ENCODE data around the gene HSPA12B. TPM values are rescaled to one million over a fixed set of nuclear protein-coding genes. Genes with fewer than 3 reads are reported as not detected.
A peak's percentile ranks its signal among the peaks of the same experiment; 100 is the strongest.

Gene HSPA12B, protein sequence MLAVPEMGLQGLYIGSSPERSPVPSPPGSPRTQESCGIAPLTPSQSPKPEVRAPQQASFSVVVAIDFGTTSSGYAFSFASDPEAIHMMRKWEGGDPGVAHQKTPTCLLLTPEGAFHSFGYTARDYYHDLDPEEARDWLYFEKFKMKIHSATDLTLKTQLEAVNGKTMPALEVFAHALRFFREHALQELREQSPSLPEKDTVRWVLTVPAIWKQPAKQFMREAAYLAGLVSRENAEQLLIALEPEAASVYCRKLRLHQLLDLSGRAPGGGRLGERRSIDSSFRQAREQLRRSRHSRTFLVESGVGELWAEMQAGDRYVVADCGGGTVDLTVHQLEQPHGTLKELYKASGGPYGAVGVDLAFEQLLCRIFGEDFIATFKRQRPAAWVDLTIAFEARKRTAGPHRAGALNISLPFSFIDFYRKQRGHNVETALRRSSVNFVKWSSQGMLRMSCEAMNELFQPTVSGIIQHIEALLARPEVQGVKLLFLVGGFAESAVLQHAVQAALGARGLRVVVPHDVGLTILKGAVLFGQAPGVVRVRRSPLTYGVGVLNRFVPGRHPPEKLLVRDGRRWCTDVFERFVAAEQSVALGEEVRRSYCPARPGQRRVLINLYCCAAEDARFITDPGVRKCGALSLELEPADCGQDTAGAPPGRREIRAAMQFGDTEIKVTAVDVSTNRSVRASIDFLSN
- total RNA-seq (not detected), polyA plus RNA-seq (under 1 TPM in 2 of 3 donors, not detected in 1; 0.05 to 0.07 TPM), total RNA-seq (0 to 0.98 (median 0) reads per million in 6 experiments)

DNA sequence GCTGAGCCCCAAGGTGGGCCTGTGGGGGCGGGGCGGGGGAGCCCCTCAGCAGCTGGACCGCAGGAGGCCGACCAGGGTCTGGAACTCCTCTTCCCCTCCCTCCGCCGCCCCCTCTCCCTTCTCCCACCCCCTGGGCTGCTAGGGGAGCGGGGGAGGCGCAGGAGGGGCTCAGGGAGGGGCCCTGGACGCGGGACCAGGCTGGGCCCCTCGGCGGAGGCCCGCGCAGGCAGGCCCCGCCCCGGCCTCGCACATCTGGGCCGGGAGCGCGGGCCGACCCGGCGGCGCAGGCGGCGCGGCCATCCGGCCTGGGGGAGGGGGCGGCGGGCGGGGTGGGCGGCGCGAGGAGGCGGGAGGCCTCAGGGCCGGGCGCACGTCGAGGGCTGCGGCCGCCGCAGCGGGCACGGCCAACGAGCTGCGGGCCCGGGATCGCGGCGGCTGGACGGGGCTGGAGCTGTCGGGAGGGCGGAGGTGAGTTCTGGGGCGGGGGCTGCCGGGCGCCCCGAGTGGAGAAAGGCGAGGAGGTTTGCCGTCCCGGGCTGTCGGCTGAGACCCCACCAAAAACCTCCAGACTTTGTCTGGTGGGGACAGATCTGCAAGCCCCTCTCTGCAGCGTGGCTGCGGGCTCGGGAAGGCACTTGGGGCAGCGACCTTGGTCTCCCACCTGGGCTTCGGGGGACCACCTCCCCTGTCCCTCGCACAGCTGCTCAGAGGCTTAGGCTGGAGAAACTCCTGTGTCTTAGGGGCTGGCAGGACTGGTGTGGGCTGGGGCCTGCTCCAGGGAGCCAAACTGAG, at the start of gene HSPA12B:
Gene HSPA12B (plus strand): TSS at position 359 of the 792 bp plus-strand sequence. CDS start 5,990 bp downstream, outside the sequence.
- H3K4me3 Mint-ChIP-seq: peak within 1 kb of the TSS in 4 of 10 donors; percentile 11 to 38 (median 27)
- peaks cover 0 to 3% (median 3%) of the 10 kb centered on the region in 4 donors for H3K4me1 Mint-ChIP-seq
- DNase-seq (no peak), ATAC-seq (no peak)
- H3K36me3 Mint-ChIP-seq: no peaks in the 10 kb centered on the region
- H3K27me3 Mint-ChIP-seq: peaks cover 20 to 55% (median 40%) of the 10 kb centered on the region in 5 donors
- H3K27ac Mint-ChIP-seq: no peak within 1 kb of the TSS
- POLR2A ChIA-PET: no interaction called here
- H3K9me3 Mint-ChIP-seq: no peaks in the 10 kb centered on the region

DNA sequence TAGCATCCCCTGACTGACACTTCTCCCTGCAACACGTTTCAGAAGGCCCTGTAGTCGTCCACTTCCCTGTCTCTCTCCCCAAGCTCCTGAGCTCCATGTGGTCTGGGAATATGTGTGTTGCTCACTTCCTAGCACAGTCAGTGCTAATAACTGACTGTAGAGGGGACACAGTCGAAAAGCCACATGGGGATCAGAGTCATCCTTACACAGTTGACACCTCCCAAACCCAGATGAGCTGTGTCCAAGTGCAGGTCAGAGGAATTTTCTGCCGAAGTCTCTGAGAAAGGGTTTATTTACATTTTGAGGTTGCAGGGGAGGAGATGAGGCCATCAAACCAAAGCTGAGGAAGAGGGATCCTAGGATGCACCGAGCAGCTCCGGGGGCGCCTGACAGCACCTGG, 47.1 kb upstream of the HSPA12B start:
- Mint-ChIP-seq H3K9me3 (no peaks in the 10 kb centered on the region), H3K27ac (no peak overlapping the region), H3K36me3 (no peaks in the 10 kb centered on the region), H3K27me3 (peaks cover 17 to 54% (median 31%) of the 10 kb centered on the region in 5 donors), H3K4me3 (no peak overlapping the region), H3K4me1 (peaks cover 0 to 8% (median 4%) of the 10 kb centered on the region in 4 donors)
- DNase-seq (no peak), ATAC-seq (no peak)
- POLR2A ChIA-PET: interaction anchor here (0.6 kb wide), 1 partner anchor 193 kb away, joined by 5 read pairs; no protein-coding TSS in a partner anchor

DNA sequence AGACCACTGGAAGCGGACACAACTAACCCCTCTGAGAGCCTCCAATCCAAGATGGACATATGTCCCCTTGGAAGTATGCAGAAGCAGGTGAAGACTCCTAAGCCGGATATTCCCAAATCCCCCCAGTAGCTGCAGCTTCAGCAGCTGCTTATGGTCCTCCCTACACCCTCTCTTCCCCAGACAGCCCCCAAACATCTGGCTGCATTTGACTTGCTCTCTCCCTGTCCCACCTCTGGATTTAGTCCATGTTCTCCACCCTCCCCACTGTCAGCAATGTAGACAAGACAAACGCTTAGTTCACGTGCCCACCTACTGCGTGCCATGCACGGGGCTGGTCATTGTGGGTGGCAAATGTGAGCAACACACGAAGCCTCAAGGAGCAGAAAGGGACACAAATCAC, 46.1 kb upstream of the HSPA12B start:
- H3K36me3 Mint-ChIP-seq: no peaks in the 10 kb centered on the region
- no peaks in the 10 kb centered on the region for H3K9me3 Mint-ChIP-seq
- POLR2A ChIA-PET: no interaction called here
- no peak overlapping the region for H3K27ac Mint-ChIP-seq
- ATAC-seq (no peak), DNase-seq (no peak)
- H3K4me3 Mint-ChIP-seq: no peak overlapping the region
- peaks cover 0 to 4% (median 2%) of the 10 kb centered on the region in 4 donors for H3K4me1 Mint-ChIP-seq
- H3K27me3 Mint-ChIP-seq: peaks cover 11 to 43% (median 26%) of the 10 kb centered on the region in 5 donors

DNA sequence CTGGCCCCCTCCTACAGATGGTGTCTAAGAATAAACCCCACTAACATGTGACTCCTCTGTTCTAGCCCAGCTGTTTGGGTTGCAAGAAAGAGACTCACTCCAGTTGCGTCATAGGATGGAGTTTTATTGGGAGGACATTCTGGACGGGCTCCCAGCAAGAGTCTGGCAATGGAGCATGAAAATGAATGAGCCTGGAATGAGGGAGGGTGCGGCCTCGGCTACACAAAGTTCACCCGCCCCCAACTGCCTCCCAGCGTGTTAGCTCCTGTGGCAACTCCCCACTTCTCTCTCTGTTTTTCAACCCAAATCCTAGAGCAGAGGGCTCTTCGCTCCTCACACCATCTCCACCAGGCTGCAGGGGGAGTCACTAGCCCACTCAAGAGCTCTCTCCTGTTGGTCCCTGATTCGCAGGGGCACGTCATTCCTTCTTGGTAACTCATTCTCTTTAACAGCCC, 45.6 kb upstream of the HSPA12B start:
- no peak overlapping the region for H3K27ac Mint-ChIP-seq
- peaks cover 11 to 39% (median 25%) of the 10 kb centered on the region in 5 donors for H3K27me3 Mint-ChIP-seq
- H3K36me3 Mint-ChIP-seq: no peaks in the 10 kb centered on the region
- H3K9me3 Mint-ChIP-seq: no peaks in the 10 kb centered on the region
- ATAC-seq (no peak), DNase-seq (no peak)
- H3K4me1 Mint-ChIP-seq: peaks cover 0 to 4% (median under 1%) of the 10 kb centered on the region in 4 donors
- POLR2A ChIA-PET: no interaction called here
- no peak overlapping the region for H3K4me3 Mint-ChIP-seq

DNA sequence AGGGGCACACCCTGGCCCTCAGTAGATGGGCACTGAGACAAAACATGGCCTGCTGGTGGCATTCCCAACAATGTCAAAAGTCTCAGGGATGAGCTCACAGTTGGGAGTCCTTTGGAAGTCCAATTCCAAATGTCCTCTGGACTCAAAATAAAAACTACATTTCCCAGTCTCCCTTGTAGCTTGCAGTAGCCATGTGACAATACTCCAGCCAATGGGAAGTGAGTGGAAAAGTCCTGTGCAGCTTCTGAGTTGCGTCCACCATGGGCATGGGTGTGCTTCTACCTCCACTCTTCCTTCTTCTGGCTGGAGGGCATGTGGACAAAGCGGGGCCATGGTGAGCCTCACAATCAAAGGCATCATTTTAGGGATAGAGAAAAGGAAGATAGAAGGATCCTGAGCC, 44.8 kb upstream of the HSPA12B start:
- ATAC-seq (no peak), DNase-seq (no peak)
- peaks cover 0 to 1% (median 0%) of the 10 kb centered on the region in 4 donors for H3K4me1 Mint-ChIP-seq
- H3K27ac Mint-ChIP-seq: no peak overlapping the region
- no peaks in the 10 kb centered on the region for H3K9me3 Mint-ChIP-seq
- H3K36me3 Mint-ChIP-seq: no peaks in the 10 kb centered on the region
- POLR2A ChIA-PET: no interaction called here
- peaks cover 11 to 39% (median 21%) of the 10 kb centered on the region in 5 donors for H3K27me3 Mint-ChIP-seq
- no peak overlapping the region for H3K4me3 Mint-ChIP-seq

DNA sequence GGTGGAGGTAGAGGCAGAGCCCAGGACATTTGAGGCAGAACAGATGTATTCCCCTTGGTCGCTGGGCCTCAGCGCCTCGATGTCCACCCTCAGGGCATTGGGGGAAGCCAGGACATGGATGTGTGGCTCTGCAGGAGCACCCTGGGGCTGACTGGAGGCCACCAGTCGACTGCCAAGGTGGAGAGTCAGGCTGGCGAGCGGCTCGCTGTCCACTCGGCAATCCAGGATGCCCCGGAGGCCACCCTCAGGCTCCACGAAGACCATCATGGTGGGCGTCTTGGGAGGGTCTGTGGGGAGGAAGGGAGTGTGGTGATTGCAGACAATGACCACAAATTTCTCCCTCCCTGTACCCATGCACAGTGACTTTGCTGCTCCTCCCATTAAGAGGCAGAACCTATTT, 42.5 kb upstream of the HSPA12B start:
- H3K9me3 Mint-ChIP-seq: no peaks in the 10 kb centered on the region
- POLR2A ChIA-PET: no interaction called here
- no peak overlapping the region for H3K4me3 Mint-ChIP-seq
- DNase-seq (no peak), ATAC-seq (no peak)
- no peaks in the 10 kb centered on the region for H3K36me3 Mint-ChIP-seq
- H3K27me3 Mint-ChIP-seq: peaks cover 2 to 31% (median 10%) of the 10 kb centered on the region in 5 donors
- peaks cover 0 to 1% (median 0%) of the 10 kb centered on the region in 4 donors for H3K4me1 Mint-ChIP-seq
- no peak overlapping the region for H3K27ac Mint-ChIP-seq

DNA sequence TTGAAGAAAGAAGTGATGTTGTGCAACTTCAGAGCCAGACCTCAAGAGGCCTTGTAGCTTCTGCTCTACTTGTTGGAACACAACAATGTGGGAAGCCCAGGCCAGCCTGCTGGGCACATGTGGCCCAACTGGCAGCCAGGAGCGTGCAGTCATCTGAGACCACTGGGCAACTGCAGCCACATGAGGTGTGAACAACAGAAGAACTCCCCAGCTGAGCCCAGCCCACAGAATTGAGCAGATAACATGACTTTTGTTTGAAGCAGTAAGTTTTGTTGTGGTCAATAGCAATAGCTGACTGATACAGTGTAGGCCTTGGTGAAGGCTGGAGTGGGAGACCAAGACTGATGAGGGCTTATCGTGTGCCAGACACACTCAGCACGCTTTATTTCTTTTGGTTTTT, 42.1 kb upstream of the HSPA12B start:
- ATAC-seq (no peak), DNase-seq (no peak)
- peaks cover 0 to 1% (median 0%) of the 10 kb centered on the region in 4 donors for H3K4me1 Mint-ChIP-seq
- H3K4me3 Mint-ChIP-seq: no peak overlapping the region
- H3K27ac Mint-ChIP-seq: no peak overlapping the region
- no peaks in the 10 kb centered on the region for H3K9me3 Mint-ChIP-seq
- POLR2A ChIA-PET: interaction anchor here (0.6 kb wide), 1 partner anchor 1136 kb away, joined by 5 read pairs; no protein-coding TSS in a partner anchor
- H3K36me3 Mint-ChIP-seq: no peaks in the 10 kb centered on the region
- peaks cover 1 to 27% (median 8%) of the 10 kb centered on the region in 5 donors for H3K27me3 Mint-ChIP-seq

DNA sequence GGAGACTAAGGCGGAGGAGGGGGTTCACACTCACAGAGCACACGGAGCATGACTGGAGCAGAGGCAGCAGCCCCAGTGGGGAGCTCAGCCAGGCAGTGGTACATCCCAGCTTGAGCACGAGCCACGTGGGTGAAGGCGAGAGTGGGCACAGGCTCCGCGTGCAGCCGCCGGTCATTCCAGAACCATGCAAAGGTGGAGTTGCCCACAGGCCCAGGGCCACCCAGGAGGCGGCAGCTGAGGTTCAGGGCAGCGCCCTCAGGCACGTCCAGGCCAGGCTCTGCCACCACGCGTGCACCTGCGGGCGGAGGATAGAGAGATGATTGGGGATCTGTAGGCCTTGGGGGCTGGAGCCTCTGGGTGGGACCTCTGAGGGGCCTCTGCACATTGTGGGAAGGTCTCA, 41.2 kb upstream of the HSPA12B start:
- POLR2A ChIA-PET: no interaction called here

DNA sequence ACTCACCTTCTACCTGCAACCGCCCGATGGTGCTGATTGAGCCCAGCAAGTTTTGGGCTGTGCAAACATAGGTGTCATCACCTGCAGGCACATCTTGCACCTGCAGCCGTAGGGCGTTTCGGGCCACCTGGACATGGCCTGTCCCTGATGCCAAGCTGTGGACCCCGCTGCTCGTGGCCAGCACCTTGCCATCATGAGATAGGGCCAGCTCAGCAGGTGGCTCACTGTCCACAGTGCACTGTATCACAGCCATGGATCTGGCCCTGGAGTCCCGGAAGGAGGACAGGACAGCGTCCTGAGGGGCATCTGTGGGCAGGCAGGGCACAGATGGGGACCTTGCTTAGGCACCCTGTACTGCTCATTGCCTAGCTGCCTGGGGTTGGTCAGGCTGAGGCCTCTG, 40.6 kb upstream of the HSPA12B start:
- Mint-ChIP-seq H3K4me3 (no peak overlapping the region), H3K4me1 (peaks cover 0 to 1% (median 0%) of the 10 kb centered on the region in 4 donors), H3K27me3 (peaks cover 0 to 12% (median 0%) of the 10 kb centered on the region in 5 donors), H3K36me3 (no peaks in the 10 kb centered on the region), H3K9me3 (peaks cover 0 to 2% (median 0%) of the 10 kb centered on the region in 9 donors), H3K27ac (no peak overlapping the region)
- ATAC-seq (no peak), DNase-seq (no peak)
- POLR2A ChIA-PET: interaction anchor here (0.5 kb wide), 1 partner anchor 183 kb away, joined by 4 read pairs; no protein-coding TSS in a partner anchor

More for the DNA sequence above, 41.2 kb upstream of the HSPA12B start:
- Mint-ChIP-seq H3K27ac (no peak overlapping the region), H3K9me3 (peaks cover 0 to 2% (median 0%) of the 10 kb centered on the region in 9 donors), H3K4me1 (peaks cover 0 to 1% (median 0%) of the 10 kb centered on the region in 4 donors), H3K36me3 (no peaks in the 10 kb centered on the region), H3K4me3 (no peak overlapping the region), H3K27me3 (peaks cover 0 to 18% (median 2%) of the 10 kb centered on the region in 5 donors)
- ATAC-seq (no peak), DNase-seq (no peak)

DNA sequence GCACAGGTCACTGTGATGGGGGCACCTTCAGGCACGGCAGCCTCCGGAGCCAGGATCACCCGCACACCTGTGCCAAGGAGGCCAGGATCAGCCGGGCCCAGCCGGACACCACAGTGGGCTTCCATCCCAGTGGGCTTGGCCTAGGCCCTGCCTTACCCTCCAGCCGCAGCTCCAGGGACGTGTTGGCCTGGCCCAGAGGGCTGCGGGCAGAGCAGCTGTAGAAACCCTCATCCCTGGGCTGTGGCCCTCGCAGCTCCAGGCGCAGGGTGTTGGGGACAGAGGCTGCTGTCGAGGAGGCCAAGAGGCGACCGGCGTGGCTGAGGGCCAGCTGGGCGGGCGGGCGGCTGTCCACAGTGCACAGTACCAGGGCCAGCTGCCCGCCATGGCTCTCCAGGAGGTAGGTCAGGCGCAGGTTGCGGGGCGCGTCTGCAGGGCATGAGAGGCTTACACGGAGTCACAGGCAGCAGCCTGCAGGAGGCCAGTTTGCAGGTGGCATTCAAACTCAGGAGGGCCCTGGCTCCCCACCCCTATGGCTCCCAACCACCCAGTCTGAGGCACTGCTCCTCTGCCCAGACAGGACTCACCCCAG, 39.7 kb upstream of the HSPA12B start:
- Mint-ChIP-seq H3K27ac (no peak overlapping the region), H3K27me3 (peaks cover 0 to 3% (median 0%) of the 10 kb centered on the region in 5 donors), H3K9me3 (peaks cover 0 to 2% (median 0%) of the 10 kb centered on the region in 9 donors), H3K4me1 (peaks cover 0 to under 1% (median 0%) of the 10 kb centered on the region in 4 donors), H3K4me3 (no peak overlapping the region), H3K36me3 (no peaks in the 10 kb centered on the region)
- DNase-seq: no peak
- ATAC-seq: no peak
- POLR2A ChIA-PET: no interaction called here

DNA sequence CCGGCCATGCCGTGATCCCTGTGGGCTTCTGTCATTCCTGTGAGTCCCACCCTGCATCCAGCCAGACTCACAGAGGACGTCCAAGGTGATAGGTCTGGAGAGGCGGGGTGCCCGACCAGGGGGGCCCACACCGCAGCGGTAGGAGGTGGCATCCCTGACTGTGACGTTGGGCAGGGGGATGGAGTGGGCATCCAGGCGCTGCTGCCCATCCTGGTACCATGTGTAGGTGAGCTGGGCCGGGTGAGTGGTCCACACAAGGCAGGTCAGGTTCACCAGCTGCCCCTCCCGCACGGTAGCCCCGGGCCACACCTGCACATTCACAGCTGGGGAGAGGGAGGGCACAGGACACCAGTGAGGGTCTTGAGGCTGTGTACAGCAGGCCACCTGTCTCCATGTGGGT, 39.1 kb upstream of the HSPA12B start:
- Mint-ChIP-seq H3K4me1 (no peaks in the 10 kb centered on the region), H3K27ac (no peak overlapping the region), H3K27me3 (no peaks in the 10 kb centered on the region), H3K9me3 (peaks cover 0 to 2% (median 0%) of the 10 kb centered on the region in 9 donors), H3K36me3 (no peaks in the 10 kb centered on the region), H3K4me3 (no peak overlapping the region)
- POLR2A ChIA-PET: no interaction called here
- ATAC-seq (no peak), DNase-seq (no peak)

DNA sequence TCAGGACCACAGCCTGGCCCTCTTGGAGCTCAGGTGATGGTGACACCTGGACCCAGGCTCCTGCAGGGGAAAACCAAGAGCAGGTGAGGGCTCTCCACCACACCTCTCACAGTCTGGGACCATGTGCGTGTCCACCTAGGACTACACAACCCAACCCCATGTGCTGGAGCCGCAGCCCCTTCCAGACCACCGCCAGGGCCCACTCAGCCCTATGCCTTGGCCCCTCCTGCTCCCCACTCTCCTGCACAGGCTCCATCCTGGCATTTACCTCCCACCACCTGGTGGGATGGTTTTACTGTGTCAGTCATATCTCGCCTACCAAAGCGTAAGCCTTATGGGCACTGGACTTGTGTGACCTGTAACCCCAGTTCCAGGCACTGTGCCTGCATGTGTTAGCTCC, 37.6 kb upstream of the HSPA12B start:
- H3K9me3 Mint-ChIP-seq: peaks cover 0 to 2% (median 0%) of the 10 kb centered on the region in 9 donors
- H3K4me1 Mint-ChIP-seq: no peaks in the 10 kb centered on the region
- H3K27ac Mint-ChIP-seq: no peak overlapping the region
- no peaks in the 10 kb centered on the region for H3K27me3 Mint-ChIP-seq
- ATAC-seq: no peak
- POLR2A ChIA-PET: no interaction called here
- H3K4me3 Mint-ChIP-seq: no peak overlapping the region
- H3K36me3 Mint-ChIP-seq: no peaks in the 10 kb centered on the region
- DNase-seq: no peak

Data from naive thymus-derived CD8-positive, alpha-beta T cell (primary cell).